IMR-90 (cell line): ENCODE measurements around the gene CLCC1.

Experiments
- CEBPB ChIP-seq: IDR thresholded peaks from 2 replicates; pipeline ENCODE4 v1.6.1; 2012; ENCODE audit warnings: low read depth, low read length, improper control_type of control experiment
- FOS ChIP-seq: fragments of 150-350 bp; IDR thresholded peaks from 2 replicates; pipeline ENCODE4 v1.6.1; 2016; ENCODE audit warnings: low read depth, low read length
- MAFK ChIP-seq: IDR thresholded peaks from 2 replicates; pipeline ENCODE4 v1.6.1; 2012; ENCODE audit warnings: low read depth, low read length, improper control_type of control experiment
- MXI1 ChIP-seq: IDR thresholded peaks from 2 replicates; pipeline ENCODE4 v1.6.1; 2012; ENCODE audit warnings: low read depth, mild to moderate bottlenecking, low read length, moderate library complexity, borderline replicate concordance
- POLR2A ChIP-seq: IDR thresholded peaks from 2 replicates; pipeline ENCODE4 v1.6.1; 2012; ENCODE audit warnings: mild to moderate bottlenecking, low read depth, low read length

DNA sequence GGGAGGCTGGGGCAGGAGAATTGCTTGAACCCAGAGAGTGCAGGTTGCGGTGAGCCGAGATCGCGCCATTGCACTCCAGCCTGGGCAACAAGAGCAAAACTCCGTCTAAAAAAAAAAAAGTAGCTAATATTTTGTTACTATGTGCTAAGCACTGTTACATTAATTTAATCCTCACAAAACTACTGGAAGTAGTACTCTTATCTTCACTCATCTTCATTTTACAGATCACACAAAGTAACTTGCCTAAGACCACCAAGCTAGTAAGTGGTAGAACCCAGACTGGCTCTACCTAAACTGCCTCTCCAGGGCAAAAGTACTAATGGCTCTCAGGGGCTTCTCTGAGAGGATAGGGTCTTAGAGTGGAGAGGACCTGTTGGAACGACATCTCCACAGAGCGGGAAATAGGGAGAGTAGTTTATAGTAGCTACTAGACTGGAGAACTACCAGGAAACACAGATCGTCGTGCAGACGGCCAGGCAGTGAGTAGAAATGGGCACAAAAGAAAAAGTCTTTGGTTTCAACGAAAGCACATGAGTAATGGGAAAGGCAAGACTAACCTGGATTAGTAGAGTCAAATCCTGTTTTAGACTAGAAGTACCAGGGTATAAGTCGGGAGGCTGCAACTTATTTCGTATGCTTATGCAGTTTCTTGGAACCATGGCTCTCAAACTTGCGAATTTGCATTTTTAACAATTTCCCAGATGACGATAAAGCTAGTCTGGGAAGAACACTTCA, 1.4 kb downstream of the CLCC1 start:
- TF ChIP-seq MXI1 = no peak
- TF ChIP-seq FOS = no peak
- TF ChIP-seq POLR2A = no peak
- no peak for TF ChIP-seq CEBPB
- TF ChIP-seq MAFK = no peak
